NT2/D1 (cell line): ENCODE results near the gene C22orf15.
A peak's percentile ranks its signal among the peaks of the same experiment; 100 is the strongest.

ENCODE experiments used
- DNase-seq: peaks from one replicate; pipeline ENCODE4 v3.0.0-alpha.2; 2011; ENCODE audit warnings: low read depth, low spot score
- H3K27me3 ChIP-seq: 2 replicates; pipeline ENCODE4 v1.6.0; 2011; ENCODE audit warnings: mild to moderate bottlenecking; ENCODE audit not compliant: insufficient read length, insufficient read depth
- H3K36me3 ChIP-seq: 2 replicates; pipeline ENCODE4 v1.6.1; 2011; ENCODE audit warnings: mild to moderate bottlenecking, low read length, mixed read lengths; ENCODE audit not compliant: insufficient read depth, insufficient read length
- H3K4me1 ChIP-seq: 2 replicates; pipeline ENCODE4 v1.5.1; 2011; ENCODE audit not compliant: insufficient read depth, insufficient read length
- H3K4me3 ChIP-seq: 2 replicates; pipeline ENCODE4 v1.5.1; 2011; ENCODE audit warnings: low read depth; ENCODE audit not compliant: insufficient read length
- H3K9ac ChIP-seq: 2 replicates; pipeline ENCODE4 v1.6.0; 2011; ENCODE audit warnings: low read depth; ENCODE audit not compliant: insufficient read length
- H3K9me3 ChIP-seq: 2 replicates; pipeline ENCODE4 v1.5.1; 2011; ENCODE audit warnings: mild to moderate bottlenecking, low read length; ENCODE audit not compliant: insufficient read depth
- SUZ12 ChIP-seq: IDR thresholded peaks from 2 replicates; pipeline ENCODE4 v1.6.1; 2011; ENCODE audit not compliant: insufficient read length, insufficient read depth; ENCODE audit errors: extremely low read depth
- YY1 ChIP-seq: IDR thresholded peaks from 2 replicates; pipeline ENCODE4 v1.6.1; 2011; ENCODE audit not compliant: insufficient read length, insufficient read depth
- ZNF274 ChIP-seq: IDR thresholded peaks from 2 replicates; pipeline ENCODE4 v1.6.1; 2011; ENCODE audit warnings: mild to moderate bottlenecking, low read depth, low read length

Gene C22orf15

GRCh38 chr22:23781511-23782183, 18.9 kb downstream of the C22orf15 start:
- no peaks in the 10 kb centered on the region for H3K27me3 ChIP-seq
- no peaks in the 10 kb centered on the region for H3K36me3 ChIP-seq
- TF ChIP-seq ZNF274 (no peak), SUZ12 (no peak), YY1 (no peak)
- no peak for DNase-seq
- H3K9me3 ChIP-seq: no peaks in the 10 kb centered on the region
- no peak overlapping the region for H3K4me3 ChIP-seq
- H3K9ac ChIP-seq: peak overlapping the region; percentile 33
- H3K4me1 ChIP-seq: peaks cover 10% of the 10 kb centered on the region

DNA sequence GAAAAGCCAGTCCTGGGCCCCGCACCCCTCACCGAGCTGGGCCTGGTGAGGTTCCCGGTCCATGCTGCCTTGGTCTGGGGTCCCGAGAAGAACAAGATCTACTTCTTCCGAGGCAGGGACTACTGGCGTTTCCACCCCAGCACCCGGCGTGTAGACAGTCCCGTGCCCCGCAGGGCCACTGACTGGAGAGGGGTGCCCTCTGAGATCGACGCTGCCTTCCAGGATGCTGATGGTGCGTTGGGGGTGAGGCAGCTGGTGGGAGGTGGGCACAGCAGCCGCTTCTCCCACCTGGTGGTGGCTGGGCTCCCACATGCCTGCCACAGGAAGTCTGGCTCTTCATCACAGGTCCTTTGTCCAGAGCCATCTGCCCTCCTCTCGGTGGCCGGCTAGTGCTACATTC, 19.5 kb downstream of the C22orf15 start:
- H3K36me3 ChIP-seq: no peaks in the 10 kb centered on the region
- H3K9ac ChIP-seq: no peak overlapping the region

DNA sequence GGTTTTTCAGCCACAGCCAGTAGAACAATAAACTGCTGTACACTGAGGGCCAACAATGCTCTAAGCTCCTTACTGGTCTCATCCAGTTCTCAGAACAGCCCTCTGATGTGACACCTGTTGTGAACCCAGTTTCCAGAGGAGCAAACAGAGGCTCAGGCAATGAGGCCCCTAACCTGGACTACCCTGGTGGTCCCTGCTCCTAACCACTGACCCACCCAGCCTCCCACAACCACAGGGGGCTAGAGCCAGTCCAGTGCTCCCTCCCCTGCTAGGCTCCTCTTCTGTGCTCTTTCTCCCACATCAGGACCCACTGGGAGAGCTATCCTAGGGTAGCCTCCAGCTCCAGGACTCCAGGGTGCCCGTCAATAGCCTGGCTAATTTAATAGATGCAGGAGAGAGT, 19.9 kb downstream of the C22orf15 start:
- Histone ChIP-seq H3K27me3 (no peaks in the 10 kb centered on the region), H3K4me3 (no peak overlapping the region), H3K36me3 (no peaks in the 10 kb centered on the region), H3K4me1 (peaks cover 10% of the 10 kb centered on the region), H3K9ac (no peak overlapping the region), H3K9me3 (no peaks in the 10 kb centered on the region)
- no peak for TF ChIP-seq ZNF274
- TF ChIP-seq SUZ12: no peak
- TF ChIP-seq YY1: no peak
- no peak for DNase-seq

More for the DNA sequence above, 19.5 kb downstream of the C22orf15 start:
- Histone ChIP-seq H3K4me3 (no peak overlapping the region), H3K9me3 (no peaks in the 10 kb centered on the region), H3K27me3 (no peaks in the 10 kb centered on the region), H3K4me1 (peaks cover 10% of the 10 kb centered on the region)
- DNase-seq: no peak
- TF ChIP-seq ZNF274 (no peak), YY1 (no peak), SUZ12 (no peak)

GRCh38 chr22:23783265-23784150, 20.7 kb downstream of the C22orf15 start:
- Histone ChIP-seq H3K36me3 (peaks cover 3% of the 10 kb centered on the region), H3K4me3 (no peak overlapping the region), H3K9me3 (no peaks in the 10 kb centered on the region), H3K27me3 (no peaks in the 10 kb centered on the region), H3K9ac (no peak overlapping the region), H3K4me1 (peaks cover 10% of the 10 kb centered on the region)
- TF ChIP-seq SUZ12 (no peak), YY1 (no peak)
- no peak for DNase-seq

DNA sequence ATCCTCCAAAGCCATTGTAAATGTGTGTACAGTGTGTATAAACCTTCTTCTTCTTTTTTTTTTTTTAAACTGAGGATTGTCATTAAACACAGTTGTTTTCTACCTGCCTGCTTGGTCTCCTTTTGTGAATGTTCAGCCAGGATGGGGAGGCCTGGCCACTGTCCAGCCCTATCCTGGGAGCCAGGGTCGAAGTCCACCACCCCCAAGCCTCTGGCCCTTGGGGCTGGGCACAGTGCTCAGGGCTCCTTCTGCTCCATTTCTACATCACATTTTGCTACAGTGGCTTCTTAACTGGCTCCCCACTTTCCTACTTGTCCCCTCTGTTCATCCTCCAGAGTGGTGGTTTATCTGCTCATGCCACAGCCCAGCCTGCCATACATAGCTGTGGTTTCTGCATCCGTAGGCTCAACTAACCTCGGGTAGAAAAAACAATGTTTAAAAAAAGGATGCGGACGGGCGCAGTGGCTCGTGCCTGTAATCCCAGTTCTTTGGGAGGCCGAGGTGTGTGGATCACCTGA, 21.5 kb downstream of the C22orf15 start:
- Histone ChIP-seq H3K27me3 (no peaks in the 10 kb centered on the region), H3K9me3 (no peaks in the 10 kb centered on the region), H3K4me1 (peaks cover 10% of the 10 kb centered on the region), H3K9ac (no peak overlapping the region), H3K36me3 (peaks cover 11% of the 10 kb centered on the region), H3K4me3 (no peak overlapping the region)
- no peak for TF ChIP-seq SUZ12
- no peak for TF ChIP-seq ZNF274
- no peak for TF ChIP-seq YY1
- DNase-seq: no peak

GRCh38 chr22:23786261-23786710, 23.5 kb downstream of the C22orf15 start:
- H3K4me3 ChIP-seq: peak overlapping the region; percentile 79
- no peaks in the 10 kb centered on the region for H3K27me3 ChIP-seq
- peaks cover 24% of the 10 kb centered on the region for H3K36me3 ChIP-seq
- TF ChIP-seq ZNF274 (no peak), SUZ12 (no peak), YY1 (no peak)
- no peaks in the 10 kb centered on the region for H3K9me3 ChIP-seq
- peaks cover 9% of the 10 kb centered on the region for H3K4me1 ChIP-seq
- DNase-seq: no peak
- H3K9ac ChIP-seq: peak overlapping the region; percentile 67
